SIG-M5 treated with dmso at 0.1 percent for 504 hours (cell line): Measurements from ENCODE around the gene KCTD2.
"Not testable (repeated sequence)": the region's sequence is repeated elsewhere in the genome, so short reads cannot be mapped to it uniquely, and the experiment has no call there.

ENCODE experiments used
- DNase-seq: peaks from one replicate; lab custom pipeline; 2025; ENCODE audit not compliant: unreplicated experiment; lab: John Stamatoyannopoulos, UW

The KCTD2 gene

GRCh38 chr17:75049057-75049456 is 2.0 kb downstream of the KCTD2 start:
- no peak for DNase-seq

DNA sequence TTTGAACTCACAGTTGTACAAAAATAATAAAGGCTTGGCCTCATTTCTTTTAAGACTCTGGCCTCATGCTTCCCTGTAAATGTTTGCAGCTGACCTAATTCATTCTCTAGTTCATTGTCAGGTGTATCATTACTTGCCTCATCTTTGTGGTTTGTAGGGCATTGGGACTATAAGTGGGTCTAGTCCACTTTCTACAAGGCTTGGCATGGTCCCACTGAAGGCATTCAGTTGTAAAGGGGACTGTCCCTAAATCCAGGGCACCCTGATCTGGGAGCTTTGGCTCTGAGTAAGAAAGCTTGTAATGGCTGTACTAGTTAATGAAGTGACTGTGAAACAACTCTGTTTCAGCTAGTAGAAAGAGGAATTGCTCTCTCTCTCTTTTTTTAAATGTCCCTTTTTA is 2.7 kb downstream of the KCTD2 start:
- DNase-seq: no peak

DNA sequence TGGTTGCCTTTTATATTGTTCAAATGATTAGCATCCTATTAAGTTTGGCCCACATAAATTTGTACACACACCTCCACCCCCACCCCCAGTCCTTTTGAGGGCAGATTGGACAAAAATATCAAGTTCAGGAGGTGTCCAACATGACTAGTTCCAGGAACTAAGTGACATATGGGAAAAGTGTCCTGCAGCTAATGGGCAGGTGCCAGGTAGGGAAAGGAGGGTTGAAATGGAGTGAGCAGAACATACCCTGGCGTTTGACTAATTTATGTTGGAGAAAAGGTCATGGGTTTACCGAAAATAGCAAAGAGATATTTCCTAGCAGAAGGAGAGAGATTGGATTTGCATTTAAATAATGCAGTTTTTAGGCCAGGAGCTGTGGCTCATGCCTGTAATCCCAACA is 4.9 kb downstream of the KCTD2 start:
- no peak for DNase-seq

GRCh38 chr17:75059369-75060345 is 12.6 kb downstream of the KCTD2 start:
- DNase-seq: peak; percentile 43

DNA sequence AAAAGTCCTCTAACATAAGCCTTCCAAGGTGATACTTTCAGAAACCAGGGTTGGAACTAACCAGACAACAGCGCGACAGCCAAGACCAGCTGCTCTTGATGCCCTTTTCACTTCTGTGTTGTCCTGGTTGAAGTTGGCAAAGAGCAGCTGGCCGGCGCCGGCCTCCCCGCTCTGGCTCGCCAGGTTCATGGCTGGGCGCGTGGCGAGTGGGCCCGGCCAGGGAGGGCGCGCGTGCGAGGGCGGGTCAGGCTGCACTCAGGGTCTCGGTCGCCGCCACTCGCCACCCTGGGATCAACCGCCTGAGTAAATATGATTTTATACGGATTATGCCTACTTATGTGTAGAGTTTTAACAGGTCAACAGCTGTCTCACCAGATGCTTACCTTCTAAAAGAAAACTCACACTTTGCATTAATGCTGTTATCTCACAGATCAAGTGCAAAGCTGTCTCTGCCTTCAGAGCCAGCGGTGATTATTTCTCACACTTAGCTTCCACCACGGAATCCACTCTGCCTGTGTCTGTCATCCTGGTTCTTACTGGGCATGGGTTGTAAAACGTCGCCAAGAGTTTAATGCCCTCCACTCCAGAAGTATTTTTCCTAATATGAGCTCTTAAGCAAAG is 13.5 kb downstream of the KCTD2 start:
- no peak for DNase-seq

DNA sequence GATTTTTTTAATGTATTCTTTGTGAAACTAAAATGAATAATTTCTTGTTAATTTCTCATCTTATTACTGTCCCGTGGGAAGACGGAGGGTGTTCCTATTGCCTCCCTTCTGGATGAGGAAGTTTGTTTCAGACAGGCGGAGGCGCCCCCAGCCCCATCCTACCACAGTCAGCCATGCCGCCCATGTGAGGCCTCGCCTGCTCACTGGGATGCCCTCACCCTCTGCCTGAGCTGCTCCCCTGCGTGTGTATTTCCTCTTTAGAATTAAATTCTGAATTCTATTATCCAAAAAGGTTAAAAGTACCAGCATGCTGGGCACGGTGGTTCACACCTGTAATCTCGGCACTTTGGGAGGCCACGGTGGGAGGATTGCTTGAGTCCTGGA is 14.0 kb downstream of the KCTD2 start:
- no peak for DNase-seq

DNA sequence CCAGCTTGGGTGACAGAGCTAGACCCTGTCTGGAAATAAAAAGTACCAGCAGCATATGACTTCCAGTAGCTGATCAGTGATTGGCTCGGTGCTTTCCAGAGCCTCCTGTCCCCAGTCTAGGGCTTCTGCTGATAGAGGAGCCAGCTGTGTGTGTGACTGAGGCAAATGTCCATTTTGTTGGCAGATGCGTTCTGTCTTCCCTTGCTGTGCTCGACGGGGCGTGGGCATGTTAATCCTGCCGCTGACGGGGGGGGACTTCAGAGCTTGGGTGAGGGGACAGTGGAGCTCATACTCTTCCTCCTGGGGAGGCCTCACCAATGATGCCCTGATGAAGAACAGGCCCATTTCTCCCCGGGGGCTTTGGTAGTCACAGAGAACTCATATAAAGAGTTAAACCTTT is 14.6 kb downstream of the KCTD2 start:
- no peak for DNase-seq

DNA sequence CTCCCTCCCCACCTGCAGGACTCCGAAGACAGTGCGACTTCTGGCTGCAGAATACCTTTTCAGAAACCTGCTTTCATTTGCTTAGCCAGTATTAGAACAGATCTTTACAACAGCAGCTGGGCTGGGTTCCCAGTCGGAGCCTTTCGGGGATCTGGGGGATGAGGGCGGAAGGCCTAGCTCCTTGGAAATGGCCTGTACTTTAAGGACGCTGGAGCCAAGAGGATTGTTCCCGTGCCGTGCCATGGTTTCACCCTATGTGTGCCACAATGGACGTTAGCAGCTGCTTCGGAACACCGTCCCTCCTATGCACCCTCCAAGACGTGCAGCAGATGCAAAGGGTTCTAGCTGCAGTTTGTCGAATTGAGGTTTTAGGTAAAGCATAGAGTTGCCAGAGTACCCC is 16.2 kb downstream of the KCTD2 start:
- DNase-seq: no peak

DNA sequence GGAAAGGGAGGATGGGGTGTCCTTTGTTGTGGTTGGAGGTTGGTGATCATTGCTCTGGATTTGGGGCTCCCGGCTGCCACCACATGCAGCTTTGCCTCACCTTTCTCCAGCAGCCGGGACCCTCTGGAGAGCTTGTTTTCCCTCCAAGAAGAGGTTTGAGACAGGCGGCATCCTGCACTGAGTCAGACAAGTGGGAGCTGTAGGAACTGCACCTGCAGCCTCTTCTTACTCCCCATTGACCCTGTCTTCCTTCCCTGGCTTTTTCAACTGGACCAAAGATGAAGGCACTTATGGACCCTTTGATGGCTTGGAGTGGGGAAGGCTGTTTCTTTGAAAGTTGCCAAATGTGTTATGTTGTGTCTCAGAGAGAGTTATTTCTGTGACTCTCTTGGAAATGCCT is 16.6 kb downstream of the KCTD2 start:
- no peak for DNase-seq

DNA sequence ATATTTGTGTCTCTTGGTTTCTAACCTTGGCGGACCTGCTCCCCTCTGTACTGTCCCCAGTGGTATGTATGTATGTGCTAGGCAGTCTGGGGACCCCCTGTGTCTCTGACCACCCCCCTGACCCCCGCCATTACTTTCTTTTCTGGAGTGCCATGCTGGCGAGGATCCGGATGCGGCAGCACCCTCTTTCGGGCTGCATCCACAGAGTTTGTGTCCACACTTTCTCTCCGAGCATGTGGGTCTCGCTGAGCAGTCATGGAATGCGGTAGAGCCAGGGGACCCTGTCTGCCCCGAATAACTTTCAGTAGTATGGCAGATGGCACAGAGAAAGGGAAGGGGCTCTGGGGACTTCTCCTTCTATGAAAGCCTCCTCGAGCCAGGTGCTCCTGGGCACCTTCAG is 17.0 kb downstream of the KCTD2 start:
- no peak for DNase-seq

GRCh38 chr17:75064460-75064859 is 17.4 kb downstream of the KCTD2 start:
- no peak for DNase-seq

DNA sequence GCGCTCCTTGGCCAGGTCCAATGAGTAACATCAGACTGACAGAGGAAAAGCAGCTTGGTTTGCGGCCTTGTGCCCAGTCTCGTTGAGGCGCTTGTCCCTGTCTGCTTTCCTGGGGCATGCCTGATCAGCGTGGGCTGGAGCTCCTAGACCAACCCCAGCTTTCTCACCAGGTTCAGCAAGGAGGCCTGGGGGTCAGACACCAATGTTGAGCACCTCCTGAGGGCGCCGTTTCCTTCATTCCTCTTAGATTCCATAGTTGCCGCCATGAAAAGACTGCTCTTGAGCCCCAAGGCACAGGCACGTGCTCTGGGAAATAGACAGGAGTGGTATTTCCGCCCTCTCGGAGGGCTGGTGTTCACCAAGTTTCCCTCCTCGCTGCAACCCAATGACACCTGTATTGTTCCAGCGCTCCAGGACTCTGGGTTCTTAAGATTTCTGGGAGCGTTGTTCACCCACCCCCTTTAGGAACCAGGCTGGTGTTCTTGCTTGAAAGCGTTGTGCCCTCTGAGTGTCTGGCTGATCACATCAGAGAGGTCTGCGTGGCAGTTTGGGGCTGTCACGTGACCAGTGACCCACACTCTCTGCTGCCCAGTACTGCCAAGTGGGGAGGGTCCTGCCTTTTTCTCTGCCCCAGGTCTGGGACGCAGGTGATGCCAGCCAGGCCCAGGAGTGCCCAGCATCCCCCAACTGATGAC is 18.0 kb downstream of the KCTD2 start:
- DNase-seq: no peak

- DNase-seq: no peak
Observed at GRCh38 chr17:75065562-75066151, 18.6 kb downstream of the KCTD2 start.

DNA sequence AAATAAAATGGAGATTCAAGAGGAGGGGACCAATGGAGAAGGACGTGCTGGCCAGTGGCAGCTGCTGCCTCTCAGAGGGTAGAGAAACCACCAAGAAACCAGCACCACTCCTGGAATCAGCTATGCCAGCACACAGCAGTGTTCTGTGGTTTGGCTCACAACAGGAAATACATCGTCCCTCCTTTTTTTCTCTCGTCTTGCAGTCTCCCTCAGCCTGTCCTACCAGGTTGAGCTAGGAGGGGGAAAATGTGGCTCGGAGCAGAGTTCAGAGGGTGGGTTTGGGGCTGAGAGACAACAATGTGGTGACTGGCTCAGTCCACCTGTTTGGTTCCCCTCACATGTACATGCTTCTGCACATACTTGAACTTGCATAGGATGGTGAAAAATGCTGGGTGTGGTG is 20.8 kb downstream of the KCTD2 start:
- DNase-seq: no peak

DNA sequence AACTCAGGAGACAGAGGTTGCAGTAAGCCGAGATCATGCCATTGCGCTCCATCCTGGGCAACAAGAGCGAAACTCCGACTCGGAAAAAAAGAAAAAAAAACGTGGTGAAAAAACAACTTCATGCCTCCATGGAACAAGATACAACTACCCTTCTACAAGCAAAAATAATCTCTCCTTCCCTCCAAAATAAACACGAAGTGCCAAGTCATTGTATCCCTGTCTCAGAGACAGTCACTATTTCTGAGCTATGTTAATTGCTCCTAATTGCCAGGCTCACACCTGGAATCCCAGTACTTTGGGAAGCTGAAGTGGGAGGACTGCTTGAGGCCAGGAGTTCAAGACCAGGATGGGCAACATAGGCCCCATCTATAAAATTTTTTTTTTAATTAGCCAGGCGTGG is 21.7 kb downstream of the KCTD2 start:
- DNase-seq: no peak

GRCh38 chr17:75069783-75070182 is 22.8 kb downstream of the KCTD2 start:
- no peak for DNase-seq

DNA sequence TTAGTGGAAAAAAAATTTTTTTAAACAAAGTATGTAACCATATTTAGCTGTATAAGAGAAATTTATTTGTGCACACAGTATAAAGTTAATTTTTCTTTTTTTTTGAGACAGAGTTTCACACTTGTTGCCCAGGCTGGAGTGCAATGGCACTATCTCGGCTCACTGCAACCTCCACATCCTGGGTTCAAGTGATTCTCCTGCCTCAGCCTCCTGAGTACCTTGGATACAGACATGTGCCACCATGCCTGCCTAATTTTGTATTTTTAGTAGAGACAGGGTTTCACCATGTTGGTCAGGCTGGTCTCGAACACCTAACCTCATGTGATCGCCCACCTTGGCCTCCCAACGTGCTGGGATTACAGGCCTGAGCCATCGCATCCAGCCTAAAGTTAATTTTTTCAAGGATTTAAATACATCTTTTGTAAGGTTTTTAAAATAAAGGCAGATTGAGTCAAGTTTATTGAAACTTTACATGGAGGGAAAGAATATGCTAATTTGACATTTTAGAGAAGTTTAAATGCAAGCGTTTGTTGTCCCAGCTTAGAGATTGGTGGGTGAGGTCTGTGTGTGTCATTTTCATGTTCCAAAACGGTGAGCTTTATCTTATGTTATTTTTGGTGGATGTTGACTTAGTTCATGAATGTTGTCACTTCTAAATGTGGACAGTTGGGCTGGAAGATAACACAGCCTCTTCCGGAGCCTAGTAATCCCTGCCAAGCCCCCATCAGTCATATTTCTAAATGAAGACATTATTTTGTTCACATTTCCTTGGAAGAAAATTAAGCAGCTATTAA is 24.6 kb downstream of the KCTD2 start:
- not testable (repeated sequence) for DNase-seq

GRCh38 chr17:75072909-75073308 is 25.9 kb downstream of the KCTD2 start:
- not testable (repeated sequence) for DNase-seq

GRCh38 chr17:75073618-75074047 is 26.6 kb downstream of the KCTD2 start:
- no peak for DNase-seq

GRCh38 chr17:75074532-75074931 is 27.5 kb downstream of the KCTD2 start:
- DNase-seq: no peak
